ENCODE measurements around the gene MIA2. TPM values are rescaled to one million over a fixed set of nuclear protein-coding genes. Genes with fewer than 3 reads are reported as not detected.

MIA2 gene
- total RNA-seq, 2 donors from 2014 or later: 16.8 to 26.5 TPM

- no peaks in the 10 kb centered on the region for H3K4me1 ChIP-seq (ENCODE audit: control insufficient read depth, insufficient read depth, low read length)
- 87 to 100% methylated on average over 3 of the region's 3 CpGs for WGBS, 2 experiments (ENCODE audit: insufficient coverage in 1 of 2, insufficient read length in 1 of 2)
- H3K9me3 Mint-ChIP-seq: no peaks in the 10 kb centered on the region
- H3K9me3 ChIP-seq (ENCODE audit: control insufficient read depth, low read length): no peaks in the 10 kb centered on the region
- H3K27me3 Mint-ChIP-seq (ENCODE audit: insufficient read depth): no peaks in the 10 kb centered on the region
- no peak overlapping the region for H3K27ac ChIP-seq (ENCODE audit: low read depth, low read length)
- H3K4me1 Mint-ChIP-seq: peaks cover 12% of the 10 kb centered on the region
- no peaks in the 10 kb centered on the region for H3K36me3 Mint-ChIP-seq (ENCODE audit: low read depth)
- DNase-seq: no peak
- no peak overlapping the region for H3K4me3 Mint-ChIP-seq
- no peaks in the 10 kb centered on the region for H3K27me3 ChIP-seq (ENCODE audit: control insufficient read depth, insufficient read depth, low read length, poor library complexity, severe bottlenecking)
- no peaks in the 10 kb centered on the region for H3K36me3 ChIP-seq (ENCODE audit: control insufficient read depth, insufficient read depth, low read length)
- no peak overlapping the region for H3K9ac ChIP-seq (ENCODE audit: extremely low read depth, low read length, poor library complexity, severe bottlenecking)
- no peak overlapping the region for H3K4me3 ChIP-seq (ENCODE audit: low read length)
- H3K27ac Mint-ChIP-seq: no peak overlapping the region
- TF ChIP-seq CTCF (conservative IDR thresholded peaks at IDR 0.05): no peak
These were observed 5.7 kb upstream of the MIA2 start for GRCh38 chr14:39228044-39228443.

- no peaks in the 10 kb centered on the region for H3K9me3 Mint-ChIP-seq
- H3K4me1 ChIP-seq (ENCODE audit: control insufficient read depth, insufficient read depth, low read length): no peaks in the 10 kb centered on the region
- no peaks in the 10 kb centered on the region for H3K9me3 ChIP-seq (ENCODE audit: control insufficient read depth, low read length)
- no peaks in the 10 kb centered on the region for H3K27me3 ChIP-seq (ENCODE audit: control insufficient read depth, insufficient read depth, low read length, poor library complexity, severe bottlenecking)
- no peak overlapping the region for H3K9ac ChIP-seq (ENCODE audit: extremely low read depth, low read length, poor library complexity, severe bottlenecking)
- no peak overlapping the region for H3K27ac ChIP-seq (ENCODE audit: low read depth, low read length)
- no peak overlapping the region for H3K4me3 Mint-ChIP-seq
- H3K4me3 ChIP-seq (ENCODE audit: low read length): no peak overlapping the region
- TF ChIP-seq CTCF (conservative IDR thresholded peaks at IDR 0.05): no peak
- H3K27me3 Mint-ChIP-seq (ENCODE audit: insufficient read depth): no peaks in the 10 kb centered on the region
- no peak overlapping the region for H3K27ac Mint-ChIP-seq
- 76 to 94% methylated on average over 2 to 11 of the region's 11 CpGs for WGBS, 2 experiments (ENCODE audit: insufficient coverage in 1 of 2, insufficient read length in 1 of 2)
- no peaks in the 10 kb centered on the region for H3K36me3 Mint-ChIP-seq (ENCODE audit: low read depth)
- no peak for DNase-seq
- H3K4me1 Mint-ChIP-seq: peaks cover 12% of the 10 kb centered on the region
- H3K36me3 ChIP-seq (ENCODE audit: control insufficient read depth, insufficient read depth, low read length): no peaks in the 10 kb centered on the region
These were observed 5.0 kb upstream of the MIA2 start for GRCh38 chr14:39228509-39229221.

- no peak for DNase-seq
- no peaks in the 10 kb centered on the region for H3K9me3 ChIP-seq (ENCODE audit: control insufficient read depth, low read length)
- no peak overlapping the region for H3K4me3 ChIP-seq (ENCODE audit: low read length)
- no peaks in the 10 kb centered on the region for H3K36me3 ChIP-seq (ENCODE audit: control insufficient read depth, insufficient read depth, low read length)
- H3K4me3 Mint-ChIP-seq: no peak overlapping the region
- H3K4me1 Mint-ChIP-seq: peaks cover 14% of the 10 kb centered on the region
- H3K9me3 Mint-ChIP-seq: no peaks in the 10 kb centered on the region
- no peaks in the 10 kb centered on the region for H3K27me3 ChIP-seq (ENCODE audit: control insufficient read depth, insufficient read depth, low read length, poor library complexity, severe bottlenecking)
- H3K27me3 Mint-ChIP-seq (ENCODE audit: insufficient read depth): no peaks in the 10 kb centered on the region
- H3K4me1 ChIP-seq (ENCODE audit: control insufficient read depth, insufficient read depth, low read length): no peaks in the 10 kb centered on the region
- no peaks in the 10 kb centered on the region for H3K36me3 Mint-ChIP-seq (ENCODE audit: low read depth)
- no peak overlapping the region for H3K27ac ChIP-seq (ENCODE audit: low read depth, low read length)
- no peak overlapping the region for H3K9ac ChIP-seq (ENCODE audit: extremely low read depth, low read length, poor library complexity, severe bottlenecking)
- WGBS, 2 experiments (ENCODE audit: insufficient coverage in 1 of 2, insufficient read length in 1 of 2): 89% methylated on average over 1 of the region's 1 CpG; no CpG with 5 or more reads in 1 of the 2 experiments
- no peak overlapping the region for H3K27ac Mint-ChIP-seq
- no peak for TF ChIP-seq CTCF (conservative IDR thresholded peaks at IDR 0.05)
These were observed 4.5 kb upstream of the MIA2 start for GRCh38 chr14:39229222-39229543.
